ENCODE results near the gene RABL3.
"Not testable (repeated sequence)": the region's sequence is repeated elsewhere in the genome, so short reads cannot be mapped to it uniquely, and the experiment has no call there.

GRCh38 chr3:120785832-120786231, 43.5 kb upstream of the RABL3 start:
- TF ChIP-seq POLR2AphosphoS5, POLR2A (IDR thresholded peaks at IDR 0.05): not testable (repeated sequence)
